NCI-H146 treated with DMSO at 0.1 percent for 48 hours (cell line): ENCODE measurements around the gene KLHL8.
"Not testable (repeated sequence)": the region's sequence is repeated elsewhere in the genome, so short reads cannot be mapped to it uniquely, and the experiment has no call there.

Source experiments
- DNase-seq: peaks from one replicate; lab custom pipeline; 2025; ENCODE audit not compliant: unreplicated experiment; lab: John Stamatoyannopoulos, UW

Gene KLHL8

DNA sequence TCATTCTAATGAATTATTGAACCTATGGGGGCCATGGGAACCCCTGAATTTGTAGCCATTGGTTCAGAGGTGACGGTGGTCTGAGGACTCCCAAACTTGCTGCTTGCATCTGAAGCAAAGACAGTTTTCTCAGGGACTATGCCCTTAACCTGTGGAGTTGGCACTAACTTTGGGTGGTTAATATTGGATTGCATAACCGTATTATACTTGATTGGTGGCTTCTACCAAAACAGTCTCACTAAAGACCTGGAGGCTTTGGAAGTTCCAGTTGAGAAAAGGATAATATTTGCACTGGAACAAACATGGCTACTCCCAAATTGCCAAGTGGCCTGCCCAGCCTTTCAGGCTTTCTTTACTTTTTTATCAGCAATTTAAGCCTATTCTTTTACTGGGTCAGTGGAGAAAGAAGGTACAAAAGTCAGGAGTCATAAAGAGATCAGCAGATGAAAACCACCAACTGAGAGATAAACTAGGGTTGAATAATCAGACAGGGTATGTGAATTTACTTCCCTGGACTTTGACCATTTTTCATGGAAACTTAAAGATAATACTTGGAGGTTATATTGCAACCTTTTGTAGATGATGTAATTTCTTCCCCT is 7.9 kb upstream of the KLHL8 start:
- DNase-seq: no peak

DNA sequence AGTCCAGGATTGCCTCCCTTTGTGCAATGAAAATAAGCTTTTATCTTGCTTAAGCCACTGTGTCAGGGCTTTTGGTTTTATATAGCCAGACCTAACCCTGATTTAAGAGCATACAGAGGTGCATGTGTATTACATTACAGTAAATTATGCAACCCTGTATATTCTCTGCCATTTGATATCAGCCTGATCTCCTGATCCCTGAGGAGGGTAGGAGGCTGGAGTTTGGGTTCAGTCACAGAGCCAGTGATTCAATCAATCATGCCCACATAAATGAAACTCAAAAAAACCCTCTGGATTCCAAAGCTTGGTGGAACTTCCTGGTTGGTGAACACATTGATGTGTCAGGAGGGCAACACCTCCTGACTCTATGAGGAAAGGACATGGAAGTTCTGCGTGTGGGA is 7.3 kb upstream of the KLHL8 start:
- no peak for DNase-seq

DNA sequence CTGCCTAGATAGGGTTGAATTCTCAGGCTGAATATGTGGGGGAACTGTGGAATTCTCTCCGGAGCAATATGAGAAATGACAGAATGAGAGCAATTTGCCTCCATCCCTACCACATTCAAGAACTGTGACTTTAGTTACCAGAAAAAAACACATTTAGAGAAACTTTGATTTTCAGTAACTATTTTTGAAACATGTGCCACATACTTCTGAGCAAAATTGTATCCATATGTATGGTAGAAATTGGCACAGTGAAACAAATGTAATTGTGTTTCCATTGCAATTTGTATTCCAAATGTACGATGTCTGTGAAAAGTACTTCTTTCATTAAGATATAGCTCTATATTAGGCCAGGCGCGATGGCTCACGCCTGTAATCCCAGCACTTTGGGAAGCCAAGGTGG is 5.5 kb upstream of the KLHL8 start:
- DNase-seq: no peak

DNA sequence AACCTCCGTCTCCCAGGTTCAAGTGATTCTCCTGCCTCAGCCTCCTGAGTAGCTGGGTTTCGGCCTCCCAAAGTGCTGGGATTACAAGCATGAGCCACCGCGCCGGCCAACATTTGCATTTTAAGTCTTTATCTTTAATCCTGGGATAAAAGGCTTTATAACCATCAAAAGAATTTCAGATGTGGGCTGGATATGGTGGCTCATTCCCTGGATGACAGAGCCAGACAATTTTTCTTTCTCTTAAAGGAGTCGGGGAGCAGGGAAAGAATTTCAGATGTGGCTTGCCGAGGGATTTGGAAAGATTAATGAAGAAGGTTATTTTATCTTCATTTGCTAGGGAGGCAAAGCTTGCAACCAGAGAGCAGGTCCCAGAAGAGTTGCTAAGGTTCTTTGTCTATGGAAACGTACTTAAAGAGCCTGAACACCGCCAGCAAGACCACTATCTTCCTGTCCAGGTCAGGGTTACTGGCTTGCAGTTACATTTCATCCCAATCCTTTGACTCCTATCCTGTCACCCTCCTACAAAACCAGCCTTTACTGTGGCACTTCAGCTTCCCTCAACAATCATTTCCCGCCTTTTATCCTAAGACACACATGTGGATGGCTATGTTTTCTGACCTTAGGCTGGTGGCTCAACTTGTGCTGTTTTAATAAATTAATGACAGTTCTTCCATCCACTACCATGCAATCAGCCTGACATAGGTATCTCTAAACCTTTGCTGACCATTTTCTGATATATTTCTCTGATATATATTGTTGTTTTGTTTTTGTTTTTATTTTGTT is 3.9 kb upstream of the KLHL8 start:
- no peak for DNase-seq

- no peak for DNase-seq
Observed at GRCh38 chr4:87219632-87220093, 755 bp downstream of the KLHL8 start.

- DNase-seq: not testable (repeated sequence)
Observed at GRCh38 chr4:87217235-87217763, 3.1 kb downstream of the KLHL8 start.

DNA sequence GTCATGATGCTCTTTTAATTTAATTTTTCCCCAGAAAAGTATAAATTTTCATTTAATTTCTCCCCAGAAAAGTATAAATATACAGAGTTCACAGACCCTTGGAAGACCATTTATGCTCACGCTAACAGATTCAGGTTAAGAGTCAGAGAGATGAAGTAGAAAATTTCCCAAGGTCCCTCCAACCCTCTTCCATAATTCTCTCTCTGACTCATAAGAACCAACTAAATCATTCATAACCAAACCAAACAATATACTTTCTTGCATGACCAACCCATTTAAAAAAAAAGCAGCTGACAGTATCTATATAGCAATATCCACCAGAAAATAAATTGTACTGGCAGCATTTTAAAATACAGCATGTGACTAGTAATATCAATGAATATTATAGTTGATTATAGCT is 3.9 kb downstream of the KLHL8 start:
- no peak for DNase-seq

DNA sequence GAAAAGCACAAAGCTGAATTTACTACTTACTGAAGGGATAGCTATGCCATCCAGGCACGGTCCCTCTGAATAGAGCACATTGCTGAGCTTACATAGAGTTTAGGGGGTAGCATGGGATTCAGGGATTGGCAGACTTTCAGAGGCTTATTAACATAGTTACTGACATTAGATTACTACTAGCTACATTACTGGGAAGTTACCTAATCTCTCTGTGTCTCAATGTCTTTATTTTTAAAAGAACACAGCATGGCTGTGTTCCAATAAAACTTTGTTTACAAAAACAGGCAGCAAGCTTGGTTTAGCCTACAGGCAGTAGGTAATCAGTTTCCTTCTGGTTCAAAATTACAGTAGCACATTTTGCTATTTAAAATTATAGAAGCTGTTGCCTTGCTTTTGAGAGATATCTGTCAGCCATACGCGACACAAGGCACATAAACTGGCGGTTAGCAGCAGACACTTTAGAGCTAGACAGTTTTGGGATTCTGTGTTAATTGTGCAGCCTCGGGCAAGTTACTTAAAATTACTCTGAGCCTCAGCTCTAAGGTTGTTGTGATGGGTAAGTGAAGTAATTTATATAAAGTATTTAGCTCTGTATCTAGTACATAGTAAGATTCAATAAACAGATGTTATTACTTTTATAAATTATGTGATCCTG is 6.9 kb downstream of the KLHL8 start:
- DNase-seq: no peak

DNA sequence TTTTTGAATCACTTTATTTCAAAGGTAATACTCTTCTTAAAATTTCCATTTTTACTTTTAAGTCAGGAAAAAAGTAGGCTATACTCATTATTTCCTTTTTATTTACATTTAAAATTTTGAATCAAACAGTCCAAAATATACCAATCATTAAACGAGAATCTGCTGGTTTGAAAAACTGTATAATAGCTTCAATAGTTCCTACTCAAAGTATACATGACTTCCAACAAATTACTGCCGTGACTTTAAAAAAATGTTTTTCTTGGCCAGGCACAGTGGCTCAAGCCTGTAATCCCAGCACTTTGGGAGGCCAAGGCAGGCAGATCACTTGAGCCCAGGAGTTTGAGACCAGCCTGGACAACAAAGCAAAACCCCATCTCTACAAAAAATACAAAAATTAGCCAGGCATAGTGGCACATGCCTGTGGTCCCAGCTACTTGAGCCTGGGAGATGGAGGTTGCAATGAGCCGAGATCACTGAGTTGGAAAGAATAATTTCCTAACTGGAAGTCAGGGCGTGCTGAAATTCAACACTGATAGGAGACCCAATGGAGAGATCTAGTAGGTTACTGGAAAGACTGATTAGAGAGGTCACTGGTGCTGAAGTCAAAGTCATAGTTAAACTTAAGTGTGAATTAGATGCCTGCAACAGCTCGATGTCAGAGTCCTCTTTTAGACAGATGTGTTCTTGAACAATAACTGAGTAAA is 9.0 kb downstream of the KLHL8 start:
- no peak for DNase-seq

DNA sequence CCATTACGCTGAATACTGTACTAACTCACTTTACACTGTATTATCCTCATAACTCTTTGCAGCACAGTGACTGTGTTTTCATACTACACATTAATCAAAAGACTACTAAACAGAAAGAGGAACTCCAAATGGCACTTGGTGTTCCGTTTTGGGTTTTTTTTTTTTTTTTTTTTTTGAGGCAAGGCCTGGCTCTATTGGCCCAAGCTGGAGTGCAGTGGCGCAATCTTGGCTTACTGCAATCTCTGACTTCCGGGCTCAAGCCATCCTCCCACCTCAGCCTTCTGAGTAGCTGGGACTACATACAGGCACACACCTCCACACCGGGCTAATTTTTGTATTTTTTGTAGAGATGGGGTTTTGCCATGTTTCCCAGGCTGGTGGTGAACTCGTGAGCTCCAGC is 10.7 kb downstream of the KLHL8 start:
- DNase-seq: no peak

DNA sequence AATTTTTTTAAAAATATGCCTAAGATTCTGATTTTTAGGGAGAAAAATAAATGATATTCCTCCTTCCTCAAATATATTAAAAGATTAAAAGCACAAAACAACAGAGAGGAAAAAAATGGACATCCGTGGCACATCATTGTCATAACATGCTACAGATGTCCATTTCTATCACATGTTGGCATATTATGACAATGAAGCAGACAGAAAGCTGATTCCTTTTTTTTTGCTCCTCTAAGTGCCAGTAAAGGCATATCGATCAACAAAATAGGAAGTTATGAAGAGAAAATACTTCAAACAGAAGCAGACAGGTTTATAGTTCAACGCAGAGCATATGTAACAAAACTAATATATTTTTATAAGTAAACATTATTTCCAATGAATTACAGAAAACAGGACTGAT is 11.2 kb downstream of the KLHL8 start:
- no peak for DNase-seq

DNA sequence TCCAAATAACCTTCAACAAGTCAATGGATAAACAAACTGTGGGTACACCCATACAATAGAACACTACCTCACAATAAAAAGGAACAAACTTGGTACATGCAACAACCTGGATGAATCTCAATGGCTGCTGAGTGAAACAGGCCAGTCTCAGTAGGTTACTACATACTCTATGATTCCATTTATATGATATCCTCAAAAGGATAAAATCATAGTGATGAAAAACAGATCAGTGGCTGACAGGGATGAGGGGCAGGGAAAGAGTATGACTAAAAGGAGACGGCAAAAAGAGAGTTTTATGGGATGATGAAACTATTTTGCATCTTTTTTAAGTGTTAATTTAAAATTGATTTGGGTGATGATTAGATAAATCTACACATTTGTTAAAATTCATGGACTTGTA is 15.9 kb downstream of the KLHL8 start:
- no peak for DNase-seq

GRCh38 chr4:87196927-87197326 is 23.5 kb downstream of the KLHL8 start:
- DNase-seq: no peak

GRCh38 chr4:87196146-87196545 is 24.3 kb downstream of the KLHL8 start:
- DNase-seq: no peak

GRCh38 chr4:87193958-87194675 is 26.3 kb downstream of the KLHL8 start:
- DNase-seq: no peak

- DNase-seq: no peak
Observed at GRCh38 chr4:87192145-87192919, 28.1 kb downstream of the KLHL8 start.

DNA sequence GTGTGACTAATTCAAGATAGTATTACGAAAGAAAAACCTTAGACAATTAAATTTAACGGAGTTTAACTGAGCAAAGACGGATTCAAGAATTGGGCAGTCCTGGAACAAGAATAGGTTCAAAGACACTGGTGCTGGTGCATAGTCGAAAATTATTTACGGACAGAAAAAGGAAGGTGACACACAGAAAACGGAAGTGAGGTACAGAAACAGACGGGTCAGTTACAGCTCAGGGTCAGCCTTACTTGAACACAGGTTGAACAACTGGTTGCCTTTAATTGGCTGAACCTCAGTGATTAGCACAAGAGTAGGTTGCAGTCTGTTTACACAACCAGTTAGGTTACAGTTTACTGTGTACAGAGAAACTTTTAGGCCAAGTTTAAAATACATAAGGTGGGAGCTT is 31.5 kb downstream of the KLHL8 start:
- DNase-seq: no peak

GRCh38 chr4:87188048-87188447 is 32.4 kb downstream of the KLHL8 start:
- no peak for DNase-seq

GRCh38 chr4:87185146-87185870 is 35.1 kb downstream of the KLHL8 start:
- DNase-seq: no peak
